K562 (cell line): ENCODE data around the gene C9orf50. TPM values are rescaled to one million over a fixed set of nuclear protein-coding genes. Genes with fewer than 3 reads are reported as not detected.

Experiments
- CTBP1 ChIP-seq: fragments of 450-650 bp; IDR thresholded peaks from 2 replicates; pipeline ENCODE4 v1.6.1; 2016; ENCODE audit warnings: borderline replicate concordance
- CTCFL ChIP-seq: IDR thresholded peaks from 2 replicates; pipeline ENCODE4 v1.6.1; 2011; ENCODE audit warnings: borderline replicate concordance, low read depth, mild to moderate bottlenecking, moderate library complexity, low read length; ENCODE audit not compliant: insufficient read depth, poor library complexity, severe bottlenecking
- DACH1 ChIP-seq: fragments of 450-650 bp; IDR thresholded peaks from 2 replicates; pipeline ENCODE4 v1.6.1; 2018; ENCODE audit not compliant: partially characterized antibody
- ETV5 ChIP-seq: sonication (generic); formaldehyde crosslinking; IDR thresholded peaks from 2 replicates; pipeline ENCODE4 v1.4.0; 2020; ENCODE audit warnings: low read depth, mild to moderate bottlenecking, missing genetic modification reagents
- GABPB1 ChIP-seq: sonication (generic); formaldehyde crosslinking; IDR thresholded peaks from 2 replicates; pipeline ENCODE4 v1.8.0; 2022; ENCODE audit warnings: mild to moderate bottlenecking, missing genetic modification reagents
- HCFC1 ChIP-seq: IDR thresholded peaks from 2 replicates; pipeline ENCODE4 v1.6.1; 2012; ENCODE audit warnings: low read depth, low read length, improper control_type of control experiment
- KAT7 ChIP-seq: sonication (generic); formaldehyde crosslinking; IDR thresholded peaks from 2 replicates; pipeline ENCODE4 v1.8.0; 2022; ENCODE audit warnings: missing genetic modification reagents, mild to moderate bottlenecking, borderline replicate concordance
- KLF13 ChIP-seq: fragments of 450-650 bp; IDR thresholded peaks from 2 replicates; pipeline ENCODE4 v1.6.1; 2016; ENCODE audit warnings: missing genetic modification characterization, low read depth, mild to moderate bottlenecking, missing compliant biosample characterization, moderate library complexity, borderline replicate concordance
- MXD1 ChIP-seq: fragments of 250-450 bp; sonication (Bioruptor Pico); IDR thresholded peaks from 2 replicates; pipeline ENCODE4 v1.8.0; 2021; ENCODE audit warnings: borderline replicate concordance, mild to moderate bottlenecking, moderate library complexity; ENCODE audit not compliant: poor library complexity, severe bottlenecking
- PML ChIP-seq: IDR thresholded peaks from 2 replicates; pipeline ENCODE4 v1.6.1; 2012; ENCODE audit warnings: low read length, inconsistent platforms
- SIN3A ChIP-seq, 2 experiments: fragments of 150-350 bp in 1 of 2; IDR thresholded peaks; 2 replicates each; pipeline ENCODE4 v1.6.1; 2011 to 2016; ENCODE audit warnings: borderline replicate concordance in 2 of 2, low read depth in 2 of 2, low read length in 2 of 2, mild to moderate bottlenecking in 2 of 2, moderate library complexity in 2 of 2; ENCODE audit not compliant: control insufficient read depth in 1 of 2
- TARDBP ChIP-seq: fragments of 450-650 bp; IDR thresholded peaks from 2 replicates; pipeline ENCODE4 v1.6.1; 2016
- TEAD1 ChIP-seq, 2 experiments: fragments of 450-650 bp in 1 of 2; sonication (generic) in 1 of 2; formaldehyde crosslinking; IDR thresholded peaks; 2 replicates each; pipeline versions ENCODE4 v1.4.0 to v1.8.0; 2020 to 2022; ENCODE audit warnings: mild to moderate bottlenecking in 2 of 2, missing genetic modification reagents in 1 of 2
- ZBTB17 ChIP-seq: fragments of 450-650 bp; formaldehyde crosslinking; IDR thresholded peaks from 2 replicates; pipeline ENCODE4 v1.4.0; 2020; ENCODE audit warnings: mild to moderate bottlenecking
- ZBTB33 ChIP-seq: sonication (generic); formaldehyde crosslinking; IDR thresholded peaks from 2 replicates; pipeline ENCODE4 v1.8.1; 2023; ENCODE audit warnings: mild to moderate bottlenecking, missing genetic modification reagents
- polyA plus RNA-seq, 8 experiments: library from polyadenylated mRNA; depleted of rRNA in 4 of 8; stranded (reverse) in 5 of 8; unstranded in 3 of 8; fragments of >200 nt; fragmentation: Nextera tagmentation in 2 of 8; fragmentation: Illumina TruSeq in 1 of 8; extraction: Ambion mirVana in 2 of 8; extraction: Trizol in 1 of 8; gene quantifications; 2 replicates each; pipeline versions ENCODE4 v1.2.1 to v1.2.3, GENCODE V29; 2011 to 2014; ENCODE audit warnings: inconsistent platforms in 1 of 8, missing spikeins in 1 of 8
- total RNA-seq, 7 experiments: library from RNA; depleted of rRNA in 6 of 7; stranded (reverse); fragments of >200 nt in 6 of 7; fragmentation: Illumina TruSeq in 2 of 7; extraction: Trizol in 2 of 7; gene quantifications; 2 replicates each; pipeline versions ENCODE4 v1.2.1 to v1.2.3, GENCODE V29; 2011 to 2021; ENCODE audit warnings: low replicate concordance in 1 of 7
- TF ChIP-seq, protein P1 (sequence below): fragments of 250-450 bp; sonication (Bioruptor Pico); IDR thresholded peaks from 2 replicates; pipeline ENCODE4 v1.8.0; 2022; ENCODE audit warnings: moderate library complexity, mild to moderate bottlenecking, inconsistent platforms
- TF ChIP-seq, protein P2 (sequence below): IDR thresholded peaks from 2 replicates; pipeline ENCODE4 v1.6.1; 2014; ENCODE audit warnings: antibody characterized with exemption
- TF ChIP-seq, protein P3 (sequence below), 2 experiments: IDR thresholded peaks; 2 replicates each; pipeline ENCODE4 v1.6.1; 2011; ENCODE audit warnings: borderline replicate concordance in 1 of 2, control low read depth in 1 of 2, low read depth in 1 of 2, low read length in 1 of 2, mild to moderate bottlenecking in 1 of 2, mixed read lengths in 1 of 2, moderate library complexity in 1 of 2; ENCODE audit not compliant: insufficient read depth in 1 of 2, insufficient read length in 1 of 2, poor library complexity in 1 of 2, severe bottlenecking in 1 of 2; ENCODE audit errors: extremely low read depth in 1 of 2

Gene C9orf50
- total and polyA plus RNA-seq, 9 of the 15 experiments (the other 6 are each of a cell fraction or from before 2014, with no cell fraction given), result not detected

DNA sequence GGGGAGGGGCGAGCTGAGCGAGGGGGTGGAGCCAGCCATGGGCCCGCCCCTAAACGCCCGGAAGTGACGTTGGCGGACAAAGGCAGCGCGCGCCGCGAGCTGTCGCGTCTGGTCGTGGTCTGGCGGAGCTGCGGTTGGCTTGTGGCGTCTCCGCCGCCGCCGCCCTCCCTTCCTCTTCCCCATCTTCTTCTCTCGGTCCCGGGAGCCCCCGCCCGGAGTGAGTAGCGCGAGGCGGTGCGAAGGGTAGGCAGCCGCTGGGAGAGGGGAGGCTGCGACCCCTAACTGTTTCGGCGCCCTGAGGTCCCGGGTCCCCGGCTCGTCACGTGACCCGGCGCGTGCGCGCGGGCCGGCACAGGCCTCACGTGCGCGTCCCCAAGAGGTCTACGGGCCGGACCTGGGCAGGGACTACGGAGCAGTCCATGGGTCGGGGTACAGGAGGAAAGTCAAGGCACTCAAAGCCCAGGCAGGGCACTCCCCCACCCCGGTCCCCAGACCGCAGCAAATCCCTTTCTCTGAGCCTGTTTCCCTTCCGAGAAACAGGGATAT is 5.3 kb upstream of the C9orf50 start, which contains the start of gene NTMT1 (continued):
- TF ChIP-seq TARDBP, result 0 out of 2 replicates have a peak, but pooled peaks have one; percentile 42
- TF ChIP-seq, protein P1, sequence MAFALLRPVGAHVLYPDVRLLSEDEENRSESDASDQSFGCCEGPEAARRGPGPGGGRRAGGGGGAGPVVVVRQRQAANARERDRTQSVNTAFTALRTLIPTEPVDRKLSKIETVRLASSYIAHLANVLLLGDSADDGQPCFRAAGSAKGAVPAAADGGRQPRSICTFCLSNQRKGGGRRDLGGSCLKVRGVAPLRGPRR (CRISPR knock-in tag), result no peak
- TF ChIP-seq, protein P2, sequence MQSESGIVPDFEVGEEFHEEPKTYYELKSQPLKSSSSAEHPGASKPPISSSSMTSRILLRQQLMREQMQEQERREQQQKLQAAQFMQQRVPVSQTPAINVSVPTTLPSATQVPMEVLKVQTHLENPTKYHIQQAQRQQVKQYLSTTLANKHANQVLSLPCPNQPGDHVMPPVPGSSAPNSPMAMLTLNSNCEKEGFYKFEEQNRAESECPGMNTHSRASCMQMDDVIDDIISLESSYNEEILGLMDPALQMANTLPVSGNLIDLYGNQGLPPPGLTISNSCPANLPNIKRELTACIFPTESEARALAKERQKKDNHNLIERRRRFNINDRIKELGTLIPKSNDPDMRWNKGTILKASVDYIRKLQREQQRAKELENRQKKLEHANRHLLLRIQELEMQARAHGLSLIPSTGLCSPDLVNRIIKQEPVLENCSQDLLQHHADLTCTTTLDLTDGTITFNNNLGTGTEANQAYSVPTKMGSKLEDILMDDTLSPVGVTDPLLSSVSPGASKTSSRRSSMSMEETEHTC, result peak; percentile 74; the same call in 1 of the 2 replicates
- peak; percentile 1 for TF ChIP-seq CTCFL
- TF ChIP-seq HCFC1, result peak; percentile 33; the same call in 1 of the 2 replicates
- TF ChIP-seq KAT7, result peak; percentile 75; the same call in 1 of the 2 replicates
- no peak for TF ChIP-seq KLF13
- peak in 1 of 2 experiments; percentile 95; a peak in 2 of 4 replicates for TF ChIP-seq SIN3A (IDR thresholded peaks at IDR 0.05; ENCODE audit: borderline replicate concordance in 2 of 2, control insufficient read depth in 1 of 2, low read depth in 2 of 2, low read length in 2 of 2)
- TF ChIP-seq ZBTB33 (CRISPR knock-in tag), result peak; percentile 50
- peak; percentile 97 for TF ChIP-seq GABPB1 (CRISPR knock-in tag)
- TF ChIP-seq MXD1 (CRISPR knock-in tag), result peak; percentile 93
- peak; percentile 78 for TF ChIP-seq CTBP1
- peak; percentile 57; the same call in 1 of the 2 replicates for TF ChIP-seq ZBTB17 (CRISPR knock-in tag)
- peak; percentile 71 for TF ChIP-seq PML
- peak; percentile 17 for TF ChIP-seq DACH1
- TF ChIP-seq ETV5, result peak; percentile 51
- peak in 1 of 2 experiments; percentile 58; a peak in 2 of 4 replicates for TF ChIP-seq TEAD1 (CRISPR knock-in tag; IDR thresholded peaks at IDR 0.05)
- TF ChIP-seq, protein P3, sequence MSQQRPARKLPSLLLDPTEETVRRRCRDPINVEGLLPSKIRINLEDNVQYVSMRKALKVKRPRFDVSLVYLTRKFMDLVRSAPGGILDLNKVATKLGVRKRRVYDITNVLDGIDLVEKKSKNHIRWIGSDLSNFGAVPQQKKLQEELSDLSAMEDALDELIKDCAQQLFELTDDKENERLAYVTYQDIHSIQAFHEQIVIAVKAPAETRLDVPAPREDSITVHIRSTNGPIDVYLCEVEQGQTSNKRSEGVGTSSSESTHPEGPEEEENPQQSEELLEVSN (IDR thresholded peaks at IDR 0.05; ENCODE audit: borderline replicate concordance in 1 of 2, extremely low read depth in 1 of 2, insufficient read depth in 1 of 2, insufficient read length in 1 of 2, low read depth in 1 of 2, low read length in 1 of 2, poor library complexity in 1 of 2, severe bottlenecking in 1 of 2), result peak; percentile 63 to 86
